H9 (cell line): ENCODE results near the gene PRKCA. TPM values are rescaled to one million over a fixed set of nuclear protein-coding genes. Genes with fewer than 3 reads are reported as not detected.

ENCODE experiments used
- DNase-seq: peaks from one replicate; pipeline ENCODE4 v3.0.0-alpha.2; 2017
- H2AFZ ChIP-seq: one replicate; pipeline ENCODE4 v1.6.1; 2013; ENCODE audit warnings: mild to moderate bottlenecking, low read length, control low read depth, moderate library complexity
- H2AK5ac ChIP-seq: 2 replicates; pipeline ENCODE4 v1.6.1; 2013; ENCODE audit warnings: low read length, control low read depth, mixed read lengths; ENCODE audit not compliant: insufficient read length
- H2BK120ac ChIP-seq: one replicate; pipeline ENCODE4 v1.6.1; 2013; ENCODE audit warnings: low read depth, mild to moderate bottlenecking, low read length, control low read depth, inconsistent platforms; ENCODE audit not compliant: poor library complexity, severe bottlenecking
- H2BK12ac ChIP-seq: 2 replicates; pipeline ENCODE4 v1.6.1; 2013; ENCODE audit warnings: low read length, control low read depth, mixed read lengths, low read depth; ENCODE audit not compliant: insufficient read length
- H2BK15ac ChIP-seq: 2 replicates; pipeline ENCODE4 v1.6.1; 2013; ENCODE audit warnings: low read depth, low read length, control low read depth
- H2BK20ac ChIP-seq: one replicate; pipeline ENCODE4 v1.6.1; 2013; ENCODE audit warnings: low read depth, mild to moderate bottlenecking, low read length, control low read depth, inconsistent platforms; ENCODE audit not compliant: poor library complexity, severe bottlenecking
- H2BK5ac ChIP-seq: 2 replicates; pipeline ENCODE4 v1.6.1; 2013; ENCODE audit warnings: low read length, control low read depth, mixed read lengths; ENCODE audit not compliant: insufficient read length
- H3K14ac ChIP-seq: 2 replicates; pipeline ENCODE4 v1.6.1; 2013; ENCODE audit warnings: low read length, control low read depth; ENCODE audit not compliant: insufficient read depth
- H3K18ac ChIP-seq: 2 replicates; pipeline ENCODE4 v1.6.1; 2013; ENCODE audit warnings: low read depth, mild to moderate bottlenecking, mixed read lengths, low read length, control low read depth; ENCODE audit not compliant: insufficient read length
- H3K23ac ChIP-seq: 2 replicates; pipeline ENCODE4 v1.6.1; 2013; ENCODE audit warnings: low read length, control low read depth, mixed read lengths, low read depth; ENCODE audit not compliant: insufficient read length
- H3K23me2 ChIP-seq: 2 replicates; pipeline ENCODE4 v1.6.1; 2013; ENCODE audit warnings: low read depth, mild to moderate bottlenecking, mixed read lengths, low read length, control low read depth; ENCODE audit not compliant: insufficient read length, poor library complexity, severe bottlenecking
- H3K27ac ChIP-seq: 2 replicates; pipeline ENCODE4 v1.5.1; 2013; ENCODE audit warnings: low read length, control low read depth, mixed read lengths, low read depth; ENCODE audit not compliant: insufficient read length
- H3K27me3 ChIP-seq: 2 replicates; pipeline ENCODE4 v1.6.1; 2013; ENCODE audit warnings: low read length, control low read depth, inconsistent platforms; ENCODE audit not compliant: insufficient read depth
- H3K4ac ChIP-seq: 2 replicates; pipeline ENCODE4 v1.6.1; 2013; ENCODE audit warnings: low read depth, mild to moderate bottlenecking, control low read depth, inconsistent platforms, low read length, moderate library complexity
- H3K4me1 ChIP-seq: 2 replicates; pipeline ENCODE4 v1.6.1; 2013; ENCODE audit warnings: low read length, control low read depth, inconsistent platforms; ENCODE audit not compliant: insufficient read depth
- H3K4me2 ChIP-seq: 2 replicates; pipeline ENCODE4 v1.6.1; 2013; ENCODE audit warnings: low read length, control low read depth, mixed read lengths; ENCODE audit not compliant: insufficient read length, insufficient read depth
- H3K56ac ChIP-seq: 2 replicates; pipeline ENCODE4 v1.6.1; 2013; ENCODE audit warnings: low read depth, mild to moderate bottlenecking, mixed read lengths, low read length, control low read depth; ENCODE audit not compliant: insufficient read length
- H3K79me1 ChIP-seq: 2 replicates; pipeline ENCODE4 v1.6.1; 2013; ENCODE audit warnings: low read depth, mild to moderate bottlenecking, moderate library complexity, low read length, control low read depth, inconsistent platforms; ENCODE audit not compliant: insufficient read depth, poor library complexity, severe bottlenecking
- H3K79me2 ChIP-seq: 2 replicates; pipeline ENCODE4 v1.6.1; 2013; ENCODE audit warnings: low read length, control low read depth, inconsistent platforms; ENCODE audit not compliant: insufficient read depth
- H3K9ac ChIP-seq: 2 replicates; pipeline ENCODE4 v1.6.1; 2013; ENCODE audit warnings: low read length, control low read depth, mixed read lengths; ENCODE audit not compliant: insufficient read length; ENCODE audit errors: extremely low read depth
- H3K9me3 ChIP-seq: one replicate; pipeline ENCODE4 v1.6.1; 2013; ENCODE audit warnings: low read depth, low read length, inconsistent platforms; ENCODE audit not compliant: control insufficient read depth
- H3T11ph ChIP-seq: one replicate; pipeline ENCODE4 v1.6.1; 2013; ENCODE audit warnings: mild to moderate bottlenecking, low read length, control low read depth, inconsistent platforms
- H4K20me1 ChIP-seq: one replicate; pipeline ENCODE4 v1.6.1; 2013; ENCODE audit not compliant: control insufficient read depth, insufficient read length, insufficient read depth
- H4K5ac ChIP-seq: 2 replicates; pipeline ENCODE4 v1.6.1; 2013; ENCODE audit warnings: low read depth, mild to moderate bottlenecking, mixed read lengths, low read length, control low read depth; ENCODE audit not compliant: insufficient read length
- H4K8ac ChIP-seq: replicated peaks from 2 replicates; pipeline ENCODE4 v1.6.1; 2013; ENCODE audit warnings: low read length, control low read depth, mixed read lengths, low read depth; ENCODE audit not compliant: insufficient read length
- H4K91ac ChIP-seq: 2 replicates; pipeline ENCODE4 v1.6.1; 2013; ENCODE audit warnings: low read depth, mild to moderate bottlenecking, moderate library complexity, mixed read lengths, low read length, control low read depth; ENCODE audit not compliant: insufficient read length
- H3K27ac Mint-ChIP-seq, 3 experiments: 2 replicates in 2 of 3; 3 replicates in 1 of 3; pipeline ENCODE4 v1.8.0; 2020 to 2021; ENCODE audit warnings: mixed read lengths in 3 of 3, mild to moderate bottlenecking in 1 of 3, moderate library complexity in 1 of 3
- H3K27me3 Mint-ChIP-seq: 2 replicates; pipeline ENCODE4 v1.8.0; 2021; ENCODE audit warnings: low read depth, mild to moderate bottlenecking, moderate library complexity, mixed read lengths
- H3K36me3 Mint-ChIP-seq, 3 experiments: 2 replicates in 2 of 3; 3 replicates in 1 of 3; pipeline ENCODE4 v1.8.0; 2020 to 2021; ENCODE audit warnings: low read depth in 3 of 3, mixed read lengths in 3 of 3; ENCODE audit not compliant: insufficient read depth in 1 of 3
- H3K4me1 Mint-ChIP-seq, 2 experiments: 2 replicates each; pipeline ENCODE4 v1.8.0; 2020; ENCODE audit warnings: mixed read lengths in 2 of 2
- H3K4me3 Mint-ChIP-seq, 2 experiments: 2 replicates in 1 of 2; 3 replicates in 1 of 2; pipeline ENCODE4 v1.8.0; 2020 to 2021; ENCODE audit warnings: mild to moderate bottlenecking in 2 of 2, mixed read lengths in 2 of 2, moderate library complexity in 1 of 2
- H3K9me3 Mint-ChIP-seq, 2 experiments: 2 replicates in 1 of 2; 3 replicates in 1 of 2; pipeline ENCODE4 v1.8.0; 2020; ENCODE audit warnings: mild to moderate bottlenecking in 2 of 2, mixed read lengths in 2 of 2, moderate library complexity in 1 of 2
- CTCF ChIP-seq: fragments of 200-600 bp; sonication (generic); conservative IDR thresholded peaks from 3 replicates; pipeline ENCODE4 v1.8.0; 2021; ENCODE audit warnings: antibody characterized with exemption, mild to moderate bottlenecking
- WGBS: extraction: QIAGEN DNeasy Blood & Tissue Kit; methylation state at CpG from one replicate; pipeline ENCODE4 v1.1.7; 2013; ENCODE audit warnings: missing lambda C conversion rate, low lambda C conversion rate, mixed read lengths; ENCODE audit not compliant: insufficient read length; ENCODE audit errors: extremely low coverage; 5-methylcytosine and 5-hydroxymethylcytosine counted together
- total RNA-seq: library from RNA; stranded (reverse); gene quantifications from 2 replicates; pipeline ENCODE4 v1.2.1, GENCODE V29; 2021

PRKCA gene
- total RNA-seq, 1 experiment from 2014 or later: 10.5 TPM

- no peak overlapping the region for H2BK20ac ChIP-seq
- H3T11ph ChIP-seq: no peak overlapping the region
- peaks cover 3 to 6% of the 10 kb centered on the region in 2 experiments; a peak in 3 of 4 replicates for H3K4me1 Mint-ChIP-seq
- H3K56ac ChIP-seq: no peak overlapping the region
- no peak overlapping the region for H3K27ac ChIP-seq
- no peaks in the 10 kb centered on the region for H3K79me2 ChIP-seq
- no peak overlapping the region for H4K8ac ChIP-seq
- H3K9me3 ChIP-seq: no peaks in the 10 kb centered on the region
- H2BK5ac ChIP-seq: no peak overlapping the region
- no peak overlapping the region for H2AFZ ChIP-seq
- no peak overlapping the region for H3K27ac Mint-ChIP-seq
- TF ChIP-seq CTCF: no peak
- no peaks in the 10 kb centered on the region for H3K4me1 ChIP-seq
- no peak overlapping the region for H4K5ac ChIP-seq
- H3K79me1 ChIP-seq: no peaks in the 10 kb centered on the region
- H3K4ac ChIP-seq: no peak overlapping the region
- no peak overlapping the region for H2BK15ac ChIP-seq
- no peaks in the 10 kb centered on the region for H3K27me3 ChIP-seq
- no peak overlapping the region for H3K14ac ChIP-seq
- no peak overlapping the region for H4K91ac ChIP-seq
- H3K27me3 Mint-ChIP-seq: no peaks in the 10 kb centered on the region
- H3K23me2 ChIP-seq: no peaks in the 10 kb centered on the region
- H4K20me1 ChIP-seq: no peaks in the 10 kb centered on the region
- no peak overlapping the region for H2BK12ac ChIP-seq
- H3K23ac ChIP-seq: no peak overlapping the region
- no peak overlapping the region for H2BK120ac ChIP-seq
- no peak overlapping the region for H3K4me3 Mint-ChIP-seq
- no CpG with 5 or more reads among the region's 2 CpGs for WGBS
- H3K9ac ChIP-seq: no peak overlapping the region
- no peak overlapping the region for H2AK5ac ChIP-seq
- H3K4me2 ChIP-seq: no peak overlapping the region
- H3K18ac ChIP-seq: no peak overlapping the region
- peaks cover 0 to 6% (median 0%) of the 10 kb centered on the region in 3 experiments; a peak in 2 of 7 replicates for H3K36me3 Mint-ChIP-seq
- no peak for DNase-seq
- no peaks in the 10 kb centered on the region for H3K9me3 Mint-ChIP-seq
Observed at GRCh38 chr17:66684731-66685130, 382.3 kb downstream of the PRKCA start.
